A549 (cell line): Measurements from ENCODE around the gene DPY19L3. TPM values are rescaled to one million over a fixed set of nuclear protein-coding genes. Genes with fewer than 3 reads are reported as not detected.

Source experiments
- ATAC-seq, 2 experiments: fragments of 200-7000 bp in 1 of 2; fragments of >200 bp in 1 of 2; cut with Nextera tagmentation in 1 of 2; cut with Tn5 transposase in 1 of 2; 3 replicates each; pipeline versions ENCODE4 v1.8.0 to v1.9.1; 2018 to 2020; ENCODE audit warnings: mild to moderate bottlenecking in 1 of 2, moderate library complexity in 1 of 2
- CTCF ChIA-PET: fragments of 300-600 bp; sonication (Branson Sonifier 250); formaldehyde crosslinking; extraction: SDS; loops from one replicate; lab custom pipeline; 2021; ENCODE audit warnings: antibody characterized with exemption, inconsistent platforms; lab: Yijun Ruan, JAX
- POLR2A ChIA-PET: fragments of 350-600 bp; formaldehyde crosslinking; extraction: SDS; loops from one replicate; lab custom pipeline; 2021; ENCODE audit warnings: antibody characterized with exemption, inconsistent platforms; lab: Yijun Ruan, JAX
- DNase-seq, 2 experiments: peaks; one replicate each; pipeline versions ENCODE4 v3.0.0 to v3.0.0-alpha.2; 2011 to 2016; ENCODE audit warnings: low read depth in 1 of 2, low spot score in 1 of 2
- FAIRE-seq: peaks from 2 replicates; lab custom pipeline; 2011; peaks lifted over from hg19 to GRCh38; lab: Jason Lieb, UNC
- H3K27ac ChIP-seq, 2 experiments: fragments of >200 bp; sonication (Bioruptor Twin); formaldehyde crosslinking; 3 replicates each; pipeline ENCODE4 v1.5.1; 2016 to 2017
- H3K4me1 ChIP-seq: fragments of >200 bp; sonication (Bioruptor Twin); formaldehyde crosslinking; 3 replicates; pipeline ENCODE4 v1.6.1; 2016
- H3K4me2 ChIP-seq: fragments of >200 bp; sonication (Bioruptor Twin); formaldehyde crosslinking; 3 replicates; pipeline ENCODE4 v1.6.1; 2016
- H3K4me3 ChIP-seq: fragments of >200 bp; sonication (Bioruptor Twin); formaldehyde crosslinking; 3 replicates; pipeline ENCODE4 v1.5.1; 2016
- H3K9me3 ChIP-seq: fragments of >200 bp; sonication (Bioruptor Twin); formaldehyde crosslinking; 3 replicates; pipeline ENCODE4 v1.6.1; 2016
- CHD4 ChIP-seq: fragments of 200-600 bp; sonication (generic); IDR thresholded peaks from 2 replicates; pipeline ENCODE4 v1.6.1; 2016; ENCODE audit warnings: antibody characterized with exemption, mild to moderate bottlenecking, borderline replicate concordance
- FOSB ChIP-seq: fragments of 250-450 bp; sonication (Bioruptor Pico); IDR thresholded peaks from 2 replicates; pipeline ENCODE4 v1.5.0; 2020; ENCODE audit warnings: mild to moderate bottlenecking, moderate library complexity
- FOSL2 ChIP-seq, 2 experiments: fragments of 450-650 bp in 1 of 2; fragments of >200 bp in 1 of 2; sonication (Bioruptor Twin) in 1 of 2; formaldehyde crosslinking; IDR thresholded peaks; 2 replicates each; pipeline versions ENCODE4 v1.5.0 to v1.6.1; 2016 to 2020; ENCODE audit warnings: mild to moderate bottlenecking in 1 of 2, moderate library complexity in 1 of 2
- FOXS1 ChIP-seq: fragments of 250-450 bp; sonication (Bioruptor Pico); IDR thresholded peaks from 2 replicates; pipeline ENCODE4 v1.5.0; 2020; ENCODE audit warnings: mild to moderate bottlenecking, moderate library complexity
- GATA3 ChIP-seq: IDR thresholded peaks from 2 replicates; pipeline ENCODE4 v1.6.1; 2012; ENCODE audit warnings: borderline replicate concordance
- MAZ ChIP-seq: fragments of 150-350 bp; IDR thresholded peaks from 2 replicates; pipeline ENCODE4 v1.6.1; 2014; ENCODE audit warnings: antibody characterized with exemption, low read depth, low read length, borderline replicate concordance
- NR3C1 ChIP-seq: fragments of >200 bp; sonication (Bioruptor Twin); formaldehyde crosslinking; IDR thresholded peaks from 3 replicates; pipeline ENCODE4 v1.6.1; 2017
- RAD21 ChIP-seq, 2 experiments: fragments of >200 bp in 1 of 2; sonication (Bioruptor Twin) in 1 of 2; formaldehyde crosslinking in 1 of 2; IDR thresholded peaks in 1 of 2; conservative IDR thresholded peaks in 1 of 2; 2 replicates in 1 of 2; 3 replicates in 1 of 2; pipeline ENCODE4 v1.6.1; 2012 to 2018; ENCODE audit warnings: inconsistent platforms in 1 of 2
- SMC3 ChIP-seq: fragments of >200 bp; sonication (Bioruptor Twin); formaldehyde crosslinking; IDR thresholded peaks from 3 replicates; pipeline ENCODE4 v1.6.1; 2018; ENCODE audit warnings: inconsistent platforms
- TFCP2L1 ChIP-seq: fragments of 250-450 bp; sonication (Bioruptor Pico); IDR thresholded peaks from 2 replicates; pipeline ENCODE4 v1.5.0; 2021; ENCODE audit warnings: mild to moderate bottlenecking
- TP53 ChIP-seq: fragments of 250-450 bp; sonication (Bioruptor Pico); IDR thresholded peaks from 2 replicates; pipeline ENCODE4 v1.5.0; 2021; ENCODE audit warnings: mild to moderate bottlenecking, moderate library complexity
- ZFP36 ChIP-seq: fragments of 450-650 bp; IDR thresholded peaks from 2 replicates; pipeline ENCODE4 v1.6.1; 2014; ENCODE audit warnings: borderline replicate concordance; ENCODE audit not compliant: partially characterized antibody
- WGBS: methylation state at CpG from one replicate; pipeline ENCODE4 v1.1.6; 2017; ENCODE audit errors: missing lambda C conversion rate; 5-methylcytosine and 5-hydroxymethylcytosine counted together
- polyA plus RNA-seq, 4 experiments: library from polyadenylated mRNA; depleted of rRNA in 3 of 4; stranded (reverse); fragments of >200 nt; fragmentation: RNase III in 1 of 4; extraction: RNeasy Plus Mini Kit Qiagen cat#74134 plus additional on column Dnase treatment in 1 of 4; gene quantifications; 2 replicates in 3 of 4; 3 replicates in 1 of 4; pipeline ENCODE4 v1.2.3, GENCODE V29; 2011 to 2017
- TF ChIP-seq, protein P1 (sequence below): fragments of >200 bp; sonication (Bioruptor Twin); formaldehyde crosslinking; IDR thresholded peaks from 3 replicates; pipeline ENCODE4 v1.5.1; 2016
- TF ChIP-seq, protein P2 (sequence below): fragments of 200-600 bp; sonication (generic); IDR thresholded peaks from 2 replicates; pipeline ENCODE4 v1.6.1; 2016; ENCODE audit warnings: antibody characterized with exemption, mild to moderate bottlenecking, moderate library complexity
- TF ChIP-seq, protein P3 (sequence below): fragments of >200 bp; sonication (Bioruptor Twin); formaldehyde crosslinking; IDR thresholded peaks from 2 replicates; pipeline ENCODE4 v1.6.1; 2016
- TF ChIP-seq, protein P4 (sequence below): fragments of >200 bp; sonication (Bioruptor Twin); formaldehyde crosslinking; IDR thresholded peaks from 3 replicates; pipeline ENCODE4 v1.6.1; 2016

DPY19L3 gene
- polyA plus RNA-seq, 2 of the 4 experiments (the other 2 are of a cell fraction), result 15.7 to 28.9 TPM

DNA sequence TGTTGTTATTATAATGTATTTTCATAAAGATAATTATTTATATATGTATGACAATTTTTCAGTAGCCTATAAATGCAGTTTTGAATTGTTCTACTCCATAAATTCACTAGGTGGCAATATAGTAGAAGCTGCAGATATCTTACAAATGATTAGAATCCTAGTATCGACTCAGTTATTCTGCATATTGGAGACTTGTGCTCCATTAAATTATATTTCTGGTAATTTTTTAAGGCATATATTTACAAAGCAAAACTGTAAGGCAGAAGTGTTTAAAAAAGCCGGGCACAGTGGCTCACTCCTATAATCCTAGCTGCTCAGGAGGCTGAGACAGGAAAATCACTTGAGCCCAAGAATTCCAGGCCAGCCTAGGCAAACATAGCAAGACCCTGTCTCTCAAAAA lies 58.7 kb downstream of the DPY19L3 start:
- H3K4me2 ChIP-seq, result no peak overlapping the region
- TF ChIP-seq RAD21 (conservative IDR thresholded peaks at IDR 0.05 in 1 of 2, IDR thresholded peaks at IDR 0.05 in 1 of 2) (peak; percentile 68 to 70), NR3C1 (no peak), SMC3 (peak; percentile 58), GATA3 (no peak), TP53 (CRISPR knock-in tag) (no peak), FOSB (CRISPR knock-in tag) (no peak), CHD4 (no peak)
- TF ChIP-seq, protein P1, sequence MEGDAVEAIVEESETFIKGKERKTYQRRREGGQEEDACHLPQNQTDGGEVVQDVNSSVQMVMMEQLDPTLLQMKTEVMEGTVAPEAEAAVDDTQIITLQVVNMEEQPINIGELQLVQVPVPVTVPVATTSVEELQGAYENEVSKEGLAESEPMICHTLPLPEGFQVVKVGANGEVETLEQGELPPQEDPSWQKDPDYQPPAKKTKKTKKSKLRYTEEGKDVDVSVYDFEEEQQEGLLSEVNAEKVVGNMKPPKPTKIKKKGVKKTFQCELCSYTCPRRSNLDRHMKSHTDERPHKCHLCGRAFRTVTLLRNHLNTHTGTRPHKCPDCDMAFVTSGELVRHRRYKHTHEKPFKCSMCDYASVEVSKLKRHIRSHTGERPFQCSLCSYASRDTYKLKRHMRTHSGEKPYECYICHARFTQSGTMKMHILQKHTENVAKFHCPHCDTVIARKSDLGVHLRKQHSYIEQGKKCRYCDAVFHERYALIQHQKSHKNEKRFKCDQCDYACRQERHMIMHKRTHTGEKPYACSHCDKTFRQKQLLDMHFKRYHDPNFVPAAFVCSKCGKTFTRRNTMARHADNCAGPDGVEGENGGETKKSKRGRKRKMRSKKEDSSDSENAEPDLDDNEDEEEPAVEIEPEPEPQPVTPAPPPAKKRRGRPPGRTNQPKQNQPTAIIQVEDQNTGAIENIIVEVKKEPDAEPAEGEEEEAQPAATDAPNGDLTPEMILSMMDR, result peak; percentile 83
- TF ChIP-seq, all 56 proteins: peak for 3
- H3K27ac ChIP-seq, result no peak overlapping the region
- no peaks in the 10 kb centered on the region for H3K4me1 ChIP-seq
- WGBS, result 45% methylated on average over 2 of the region's 2 CpGs
- H3K4me3 ChIP-seq, result no peak overlapping the region
- ATAC-seq (peak; percentile 48 to 71; a peak in 4 of 6 replicates), DNase-seq (peak in 1 of 2 experiments; percentile 44), FAIRE-seq (no peak)
- CTCF ChIA-PET, result interaction anchor here (0.6 to 6.1 kb wide), 17 partner anchors 9 to 1778 kb away, joined by 3 to 83 read pairs (median 6); partner anchors contain the start of gene ZNF507
- no peaks in the 10 kb centered on the region for H3K9me3 ChIP-seq
- POLR2A ChIA-PET, result interaction anchor here (1.6 kb wide), 1 partner anchor 59 kb away, joined by 5 read pairs; the partner anchor contains the start of gene DPY19L3

DNA sequence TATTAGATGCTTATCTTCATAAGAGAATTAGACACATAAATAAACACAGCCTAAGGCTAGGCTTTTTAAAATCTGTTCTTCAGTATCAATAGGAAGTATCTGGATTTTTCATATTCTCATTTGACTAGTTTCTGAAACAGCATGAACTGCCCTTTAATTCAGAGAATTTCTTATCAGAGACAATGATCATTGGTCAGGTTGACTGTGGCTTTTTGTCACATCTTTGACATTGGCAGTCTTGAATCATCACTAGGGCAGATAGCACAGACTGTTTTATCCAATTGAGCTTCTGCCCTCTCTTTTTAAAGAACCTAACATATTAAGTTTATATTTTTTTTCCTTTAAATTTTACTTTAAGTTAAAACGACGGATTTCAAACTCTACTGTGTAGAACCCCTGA lies 59.6 kb downstream of the DPY19L3 start:
- H3K4me1 ChIP-seq, result no peaks in the 10 kb centered on the region
- no peak overlapping the region for H3K4me2 ChIP-seq
- no peak for TF ChIP-seq FOSL2 (IDR thresholded peaks at IDR 0.05)
- no peak for TF ChIP-seq FOSL2 (CRISPR knock-in tag; IDR thresholded peaks at IDR 0.05)
- TF ChIP-seq FOXS1 (CRISPR knock-in tag), result no peak
- TF ChIP-seq, protein P2, sequence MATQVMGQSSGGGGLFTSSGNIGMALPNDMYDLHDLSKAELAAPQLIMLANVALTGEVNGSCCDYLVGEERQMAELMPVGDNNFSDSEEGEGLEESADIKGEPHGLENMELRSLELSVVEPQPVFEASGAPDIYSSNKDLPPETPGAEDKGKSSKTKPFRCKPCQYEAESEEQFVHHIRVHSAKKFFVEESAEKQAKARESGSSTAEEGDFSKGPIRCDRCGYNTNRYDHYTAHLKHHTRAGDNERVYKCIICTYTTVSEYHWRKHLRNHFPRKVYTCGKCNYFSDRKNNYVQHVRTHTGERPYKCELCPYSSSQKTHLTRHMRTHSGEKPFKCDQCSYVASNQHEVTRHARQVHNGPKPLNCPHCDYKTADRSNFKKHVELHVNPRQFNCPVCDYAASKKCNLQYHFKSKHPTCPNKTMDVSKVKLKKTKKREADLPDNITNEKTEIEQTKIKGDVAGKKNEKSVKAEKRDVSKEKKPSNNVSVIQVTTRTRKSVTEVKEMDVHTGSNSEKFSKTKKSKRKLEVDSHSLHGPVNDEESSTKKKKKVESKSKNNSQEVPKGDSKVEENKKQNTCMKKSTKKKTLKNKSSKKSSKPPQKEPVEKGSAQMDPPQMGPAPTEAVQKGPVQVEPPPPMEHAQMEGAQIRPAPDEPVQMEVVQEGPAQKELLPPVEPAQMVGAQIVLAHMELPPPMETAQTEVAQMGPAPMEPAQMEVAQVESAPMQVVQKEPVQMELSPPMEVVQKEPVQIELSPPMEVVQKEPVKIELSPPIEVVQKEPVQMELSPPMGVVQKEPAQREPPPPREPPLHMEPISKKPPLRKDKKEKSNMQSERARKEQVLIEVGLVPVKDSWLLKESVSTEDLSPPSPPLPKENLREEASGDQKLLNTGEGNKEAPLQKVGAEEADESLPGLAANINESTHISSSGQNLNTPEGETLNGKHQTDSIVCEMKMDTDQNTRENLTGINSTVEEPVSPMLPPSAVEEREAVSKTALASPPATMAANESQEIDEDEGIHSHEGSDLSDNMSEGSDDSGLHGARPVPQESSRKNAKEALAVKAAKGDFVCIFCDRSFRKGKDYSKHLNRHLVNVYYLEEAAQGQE, result no peak
- TF ChIP-seq ZFP36, result no peak
- no peak for TF ChIP-seq MAZ
- TF ChIP-seq, protein P3, sequence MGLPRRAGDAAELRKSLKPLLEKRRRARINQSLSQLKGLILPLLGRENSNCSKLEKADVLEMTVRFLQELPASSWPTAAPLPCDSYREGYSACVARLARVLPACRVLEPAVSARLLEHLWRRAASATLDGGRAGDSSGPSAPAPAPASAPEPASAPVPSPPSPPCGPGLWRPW, result no peak
- TF ChIP-seq, protein P4, sequence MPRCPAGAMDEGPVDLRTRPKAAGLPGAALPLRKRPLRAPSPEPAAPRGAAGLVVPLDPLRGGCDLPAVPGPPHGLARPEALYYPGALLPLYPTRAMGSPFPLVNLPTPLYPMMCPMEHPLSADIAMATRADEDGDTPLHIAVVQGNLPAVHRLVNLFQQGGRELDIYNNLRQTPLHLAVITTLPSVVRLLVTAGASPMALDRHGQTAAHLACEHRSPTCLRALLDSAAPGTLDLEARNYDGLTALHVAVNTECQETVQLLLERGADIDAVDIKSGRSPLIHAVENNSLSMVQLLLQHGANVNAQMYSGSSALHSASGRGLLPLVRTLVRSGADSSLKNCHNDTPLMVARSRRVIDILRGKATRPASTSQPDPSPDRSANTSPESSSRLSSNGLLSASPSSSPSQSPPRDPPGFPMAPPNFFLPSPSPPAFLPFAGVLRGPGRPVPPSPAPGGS, result no peak
- no peak for TF ChIP-seq TFCP2L1 (CRISPR knock-in tag)
- 84% methylated on average over 2 of the region's 2 CpGs for WGBS
- H3K9me3 ChIP-seq, result no peaks in the 10 kb centered on the region
- CTCF ChIA-PET, result interaction anchor here (0.6 to 6.1 kb wide), 11 partner anchors 10 to 1920 kb away, joined by 3 to 83 read pairs (median 7); partner anchors contain the start of gene ZNF507
- no peak overlapping the region for H3K27ac ChIP-seq
- DNase-seq (no peak), FAIRE-seq (no peak), ATAC-seq (no peak)
- POLR2A ChIA-PET, result interaction anchor here (1.6 kb wide), 1 partner anchor 60 kb away, joined by 5 read pairs; the partner anchor contains the start of gene DPY19L3
- no peak overlapping the region for H3K4me3 ChIP-seq
